IPS-11a (cell line): Measurements from ENCODE around the gene NFE2L3.
A peak's percentile ranks its signal among the peaks of the same experiment; 100 is the strongest.
"Not testable (repeated sequence)": the region's sequence is repeated elsewhere in the genome, so short reads cannot be mapped to it uniquely, and the experiment has no call there.

ENCODE experiments used
- H3K4me3 ChIP-seq: one replicate; pipeline ENCODE4 v1.5.1; 2013; ENCODE audit warnings: low read depth, low read length, control low read depth

Gene NFE2L3

GRCh38 chr7:26151953-26152781, at the start of gene NFE2L3:
TSS of gene NFE2L3 (plus strand) at chr7:26152198. CDS start at chr7:26152499, 301 bp downstream.
- H3K4me3 ChIP-seq: peak within 1 kb of the TSS; percentile 84

- no peak overlapping the region for H3K4me3 ChIP-seq
Observed at GRCh38 chr7:26103596-26103995, 48.4 kb upstream of the NFE2L3 start.

GRCh38 chr7:26105236-26105635, 46.8 kb upstream of the NFE2L3 start:
- no peak overlapping the region for H3K4me3 ChIP-seq

GRCh38 chr7:26105931-26106330, 46.1 kb upstream of the NFE2L3 start:
- no peak overlapping the region for H3K4me3 ChIP-seq

- H3K4me3 ChIP-seq: no peak overlapping the region
Observed at GRCh38 chr7:26112203-26112740, 39.7 kb upstream of the NFE2L3 start.

GRCh38 chr7:26115650-26116049, 36.3 kb upstream of the NFE2L3 start:
- no peak overlapping the region for H3K4me3 ChIP-seq

GRCh38 chr7:26117142-26117807, 34.7 kb upstream of the NFE2L3 start:
- H3K4me3 ChIP-seq: no peak overlapping the region

- no peak overlapping the region for H3K4me3 ChIP-seq
Observed at GRCh38 chr7:26117970-26118369, 34.0 kb upstream of the NFE2L3 start.

- H3K4me3 ChIP-seq: no peak overlapping the region
Observed at GRCh38 chr7:26122745-26123144, 29.3 kb upstream of the NFE2L3 start.

- not testable (repeated sequence) for H3K4me3 ChIP-seq
Observed at GRCh38 chr7:26124775-26125174, 27.2 kb upstream of the NFE2L3 start.

GRCh38 chr7:26127411-26127810, 24.6 kb upstream of the NFE2L3 start:
- no peak overlapping the region for H3K4me3 ChIP-seq

- no peak overlapping the region for H3K4me3 ChIP-seq
Observed at GRCh38 chr7:26131056-26131589, 20.9 kb upstream of the NFE2L3 start.

- no peak overlapping the region for H3K4me3 ChIP-seq
Observed at GRCh38 chr7:26135076-26135475, 16.9 kb upstream of the NFE2L3 start.

- H3K4me3 ChIP-seq: no peak overlapping the region
Observed at GRCh38 chr7:26135551-26135950, 16.4 kb upstream of the NFE2L3 start.

GRCh38 chr7:26136831-26137230, 15.2 kb upstream of the NFE2L3 start:
- no peak overlapping the region for H3K4me3 ChIP-seq

GRCh38 chr7:26140380-26140779, 11.6 kb upstream of the NFE2L3 start:
- H3K4me3 ChIP-seq: no peak overlapping the region

GRCh38 chr7:26141077-26141476, 10.9 kb upstream of the NFE2L3 start:
- H3K4me3 ChIP-seq: no peak overlapping the region

- no peak overlapping the region for H3K4me3 ChIP-seq
Observed at GRCh38 chr7:26143298-26144048, 8.5 kb upstream of the NFE2L3 start.

GRCh38 chr7:26144184-26145080, 7.6 kb upstream of the NFE2L3 start:
- H3K4me3 ChIP-seq: no peak overlapping the region

- H3K4me3 ChIP-seq: no peak overlapping the region
Observed at GRCh38 chr7:26145238-26145637, 6.8 kb upstream of the NFE2L3 start.
